Activated CD4-positive, alpha-beta memory T cell treated with anti-CD3 and anti-CD28 coated beads, Interleukin-2, amount 10 ng/mL, durations not matched to agents 7 days and 5 days (primary cell): ENCODE measurements around the gene BCAS3. TPM values are rescaled to one million over a fixed set of nuclear protein-coding genes. Genes with fewer than 3 reads are reported as not detected.
"Not testable (repeated sequence)": the region's sequence is repeated elsewhere in the genome, so short reads cannot be mapped to it uniquely, and the experiment has no call there.

ENCODE experiments used
- CTCF ChIA-PET: fragments of 350-600 bp; sonication (Branson Sonifier 250); formaldehyde crosslinking; loops from one replicate; lab custom pipeline; 2021; ENCODE audit warnings: antibody characterized with exemption, inconsistent platforms; lab: Charles Lee
- POLR2A ChIA-PET: fragments of 350-600 bp; sonication (Branson Sonifier 250); formaldehyde crosslinking; loops from one replicate; lab custom pipeline; 2021; ENCODE audit warnings: antibody characterized with exemption; lab: Charles Lee
- DNase-seq: peaks from one replicate; pipeline ENCODE4 v3.0.0-alpha.2; 2020
- H3K27ac Mint-ChIP-seq: one replicate; pipeline ENCODE4 v1.8.0; 2021; ENCODE audit warnings: mild to moderate bottlenecking, mixed read lengths
- H3K27me3 Mint-ChIP-seq: one replicate; pipeline ENCODE4 v1.8.0; 2021; ENCODE audit warnings: mixed read lengths
- H3K36me3 Mint-ChIP-seq: one replicate; pipeline ENCODE4 v1.8.0; 2021; ENCODE audit warnings: low read depth, mixed read lengths
- H3K4me1 Mint-ChIP-seq: one replicate; pipeline ENCODE4 v1.8.0; 2021; ENCODE audit warnings: mixed read lengths
- H3K4me3 Mint-ChIP-seq: one replicate; pipeline ENCODE4 v1.8.0; 2021; ENCODE audit warnings: mild to moderate bottlenecking, mixed read lengths
- H3K9me3 Mint-ChIP-seq: one replicate; pipeline ENCODE4 v1.8.0; 2021; ENCODE audit warnings: mixed read lengths
- total RNA-seq, 2 experiments: library from RNA; stranded (reverse); gene quantifications; one replicate each; pipeline ENCODE4 v1.2.3, GENCODE V29; 2021

Gene BCAS3
- total RNA-seq, 2 experiments from 2014 or later, result 16.2 to 19.8 TPM

DNA sequence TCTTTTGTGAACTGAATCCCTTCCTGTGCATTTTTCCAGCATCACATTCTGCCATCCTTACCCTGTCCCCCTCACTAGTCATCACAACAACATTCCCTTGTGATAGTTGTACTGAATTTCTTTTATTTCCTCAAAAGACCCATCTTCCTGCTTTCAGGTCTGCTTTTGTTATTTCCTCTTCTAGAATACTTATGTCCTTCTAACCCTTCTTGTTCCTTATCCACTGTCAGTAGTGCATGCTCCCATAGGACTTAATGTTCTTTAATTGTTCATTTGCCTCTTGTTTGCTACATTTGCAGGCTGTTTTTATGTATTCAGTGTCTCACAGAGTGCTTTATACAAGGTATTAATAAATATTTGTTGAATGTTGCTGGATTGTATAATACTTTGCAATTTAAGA is 73.0 kb downstream of the BCAS3 start:
- ChIA-PET POLR2A (no interaction called here), CTCF (no interaction called here)
- Mint-ChIP-seq H3K36me3 (no peaks in the 10 kb centered on the region), H3K9me3 (peaks cover 4% of the 10 kb centered on the region), H3K4me1 (no peaks in the 10 kb centered on the region), H3K4me3 (no peak overlapping the region), H3K27me3 (no peaks in the 10 kb centered on the region), H3K27ac (no peak overlapping the region)
- no peak for DNase-seq

- Mint-ChIP-seq H3K4me3 (no peak overlapping the region), H3K27ac (no peak overlapping the region), H3K4me1 (no peaks in the 10 kb centered on the region), H3K36me3 (no peaks in the 10 kb centered on the region), H3K27me3 (no peaks in the 10 kb centered on the region), H3K9me3 (peaks cover 4% of the 10 kb centered on the region)
- ChIA-PET CTCF (no interaction called here), POLR2A (no interaction called here)
- DNase-seq, result no peak
Measured at GRCh38 chr17:60751884-60752283, 74.2 kb downstream of the BCAS3 start.

DNA sequence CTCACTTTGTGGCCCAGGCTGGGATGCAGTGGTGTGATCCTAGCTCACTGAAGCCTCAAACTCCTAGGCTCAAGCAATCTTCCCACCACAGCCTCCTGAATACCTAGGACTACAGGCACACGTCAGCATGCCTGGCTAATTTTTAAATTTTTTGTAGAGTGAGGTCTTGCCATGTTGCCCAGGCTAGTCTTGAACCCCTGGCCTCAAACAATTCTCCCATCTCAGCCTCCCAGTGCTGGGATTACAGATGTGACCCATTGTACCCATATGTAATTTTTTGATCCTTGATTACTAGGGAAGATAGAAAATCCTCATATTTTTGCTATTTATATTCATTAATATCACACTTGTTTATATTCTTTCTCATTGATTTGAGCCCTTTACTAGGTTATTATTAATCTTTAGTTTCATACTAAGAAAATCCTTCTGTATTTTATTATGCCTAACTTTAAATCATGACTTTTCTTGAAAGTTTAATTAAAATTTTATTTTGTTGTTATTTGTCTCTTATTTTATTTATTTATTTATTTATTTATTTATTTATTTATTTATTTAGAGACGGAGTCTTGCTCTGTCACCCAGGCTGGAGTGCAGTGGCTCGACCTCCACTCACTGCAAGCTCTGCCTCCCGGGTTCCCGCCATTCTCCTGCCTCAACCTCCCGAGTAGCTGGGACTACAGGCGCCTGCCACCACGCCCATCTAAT is 75.4 kb downstream of the BCAS3 start:
- H3K36me3 Mint-ChIP-seq, result no peaks in the 10 kb centered on the region
- H3K27me3 Mint-ChIP-seq, result no peaks in the 10 kb centered on the region
- DNase-seq, result no peak

DNA sequence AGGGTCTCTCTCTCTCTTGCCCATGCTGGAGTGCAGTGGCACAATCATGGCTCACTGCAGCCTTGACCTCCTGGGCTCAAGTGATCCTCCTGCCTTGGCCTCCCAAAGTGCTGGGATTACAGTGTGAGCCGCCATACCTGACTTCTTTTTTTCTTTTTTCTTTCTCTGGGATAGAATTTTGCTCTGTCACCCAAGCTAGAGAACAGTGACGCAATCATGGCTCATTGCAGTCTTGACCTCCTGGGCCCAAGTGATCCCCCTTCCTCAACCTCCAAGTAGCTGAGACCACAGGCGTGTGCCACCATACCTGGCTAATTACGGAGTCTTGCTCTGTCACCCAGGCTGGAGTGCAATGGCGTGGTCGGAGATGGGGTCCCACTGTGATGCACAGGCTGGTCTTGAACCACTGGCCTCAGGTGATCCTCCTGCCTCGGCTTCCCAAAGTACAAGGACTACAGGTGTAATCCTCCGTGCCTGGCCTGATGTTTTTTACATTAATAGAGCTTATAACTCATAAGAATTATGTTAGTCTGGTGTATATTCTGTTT is 76.5 kb downstream of the BCAS3 start:
- POLR2A ChIA-PET, result no interaction called here
- peaks cover 4% of the 10 kb centered on the region for H3K9me3 Mint-ChIP-seq
- no peak overlapping the region for H3K4me3 Mint-ChIP-seq
- no peaks in the 10 kb centered on the region for H3K36me3 Mint-ChIP-seq
- no peak for DNase-seq
- CTCF ChIA-PET, result no interaction called here
- no peaks in the 10 kb centered on the region for H3K4me1 Mint-ChIP-seq
- H3K27ac Mint-ChIP-seq, result no peak overlapping the region
- H3K27me3 Mint-ChIP-seq, result no peaks in the 10 kb centered on the region

More for the DNA sequence above, 75.4 kb downstream of the BCAS3 start:
- CTCF ChIA-PET, result no interaction called here
- POLR2A ChIA-PET, result no interaction called here
- peaks cover 4% of the 10 kb centered on the region for H3K9me3 Mint-ChIP-seq
- no peaks in the 10 kb centered on the region for H3K4me1 Mint-ChIP-seq
- no peak overlapping the region for H3K4me3 Mint-ChIP-seq
- H3K27ac Mint-ChIP-seq, result no peak overlapping the region

DNA sequence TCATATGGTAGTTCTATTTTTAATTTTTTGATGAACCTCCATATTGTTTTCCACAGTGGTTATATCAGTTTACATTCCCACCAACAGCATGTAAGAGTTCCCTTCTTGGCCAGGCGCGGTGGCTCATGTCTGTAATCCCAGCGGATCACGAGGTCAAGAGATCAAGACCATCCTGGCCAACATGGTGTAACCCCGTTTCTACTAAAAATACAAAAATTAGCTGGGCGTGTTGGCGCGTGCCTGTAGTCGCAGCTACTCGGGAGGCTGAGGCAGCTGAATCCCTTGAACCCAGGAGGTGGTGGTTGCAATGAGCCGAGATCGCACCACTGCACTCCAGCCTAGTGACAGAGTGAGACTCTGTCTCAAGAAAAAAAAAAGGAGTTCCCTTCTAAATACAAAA is 79.1 kb downstream of the BCAS3 start:
- CTCF ChIA-PET, POLR2A ChIA-PET, H3K27ac Mint-ChIP-seq, DNase-seq, H3K4me1 Mint-ChIP-seq, H3K9me3 Mint-ChIP-seq, H3K4me3 Mint-ChIP-seq, H3K27me3 Mint-ChIP-seq, H3K36me3 Mint-ChIP-seq: not testable (repeated sequence)

DNA sequence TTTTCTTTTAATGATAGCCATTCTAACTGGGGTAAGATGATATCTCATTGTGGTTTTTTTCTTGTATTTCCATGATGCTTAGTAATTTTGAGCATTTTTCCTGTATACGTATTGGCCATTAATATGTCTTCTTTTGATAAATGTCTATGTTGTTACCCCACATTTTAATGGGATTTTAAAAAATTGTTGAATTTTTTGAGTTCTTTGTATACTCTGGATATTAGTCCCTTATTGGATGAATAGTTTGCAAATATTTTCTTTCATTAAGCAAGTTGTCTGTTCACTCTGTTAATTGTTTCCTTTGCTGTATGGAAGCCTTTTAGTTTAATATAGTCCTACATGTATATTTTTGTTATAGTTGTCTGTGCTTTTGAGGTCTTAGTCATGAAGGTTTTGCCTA is 79.8 kb downstream of the BCAS3 start:
- DNase-seq, result no peak
- Mint-ChIP-seq H3K9me3 (peaks cover 5% of the 10 kb centered on the region), H3K4me3 (no peak overlapping the region), H3K27ac (no peak overlapping the region), H3K4me1 (no peaks in the 10 kb centered on the region), H3K27me3 (no peaks in the 10 kb centered on the region), H3K36me3 (peaks cover 12% of the 10 kb centered on the region)
- POLR2A ChIA-PET, result no interaction called here
- CTCF ChIA-PET, result no interaction called here

DNA sequence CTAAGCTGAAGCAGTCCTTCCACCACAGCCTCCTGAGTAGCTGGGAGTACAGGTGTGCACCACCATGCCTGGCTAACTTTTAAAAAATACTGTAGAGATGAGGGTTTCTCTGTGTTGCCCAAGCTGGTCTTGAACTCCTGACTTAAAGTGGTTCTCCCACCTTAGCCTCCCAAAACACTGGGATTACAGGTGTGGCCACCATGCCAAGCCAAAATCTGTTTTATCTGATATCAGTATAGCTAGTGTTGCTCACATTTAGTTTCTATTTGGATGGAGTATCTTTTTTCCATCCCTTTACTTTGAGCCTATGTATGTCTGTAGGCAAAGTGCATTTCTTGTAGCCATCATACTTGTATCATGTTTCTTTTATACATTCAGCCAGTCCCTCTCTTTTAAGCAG is 82.1 kb downstream of the BCAS3 start:
- DNase-seq, result no peak
- ChIA-PET CTCF (interaction anchor here (1.0 kb wide), 1 partner anchor 39 kb away, joined by 4 read pairs; no protein-coding TSS in a partner anchor), POLR2A (no interaction called here)
- Mint-ChIP-seq H3K4me3 (no peak overlapping the region), H3K36me3 (peaks cover 24% of the 10 kb centered on the region), H3K27ac (no peak overlapping the region), H3K9me3 (peaks cover 12% of the 10 kb centered on the region), H3K4me1 (no peaks in the 10 kb centered on the region), H3K27me3 (peaks cover 6% of the 10 kb centered on the region)

- H3K27me3 Mint-ChIP-seq, H3K27ac Mint-ChIP-seq, DNase-seq, H3K4me3 Mint-ChIP-seq, H3K4me1 Mint-ChIP-seq, POLR2A ChIA-PET, CTCF ChIA-PET: not testable (repeated sequence)
- peaks cover 19% of the 10 kb centered on the region for H3K9me3 Mint-ChIP-seq
- H3K36me3 Mint-ChIP-seq, result peaks cover 37% of the 10 kb centered on the region
Measured at GRCh38 chr17:60761301-60761700, 83.7 kb downstream of the BCAS3 start.

DNA sequence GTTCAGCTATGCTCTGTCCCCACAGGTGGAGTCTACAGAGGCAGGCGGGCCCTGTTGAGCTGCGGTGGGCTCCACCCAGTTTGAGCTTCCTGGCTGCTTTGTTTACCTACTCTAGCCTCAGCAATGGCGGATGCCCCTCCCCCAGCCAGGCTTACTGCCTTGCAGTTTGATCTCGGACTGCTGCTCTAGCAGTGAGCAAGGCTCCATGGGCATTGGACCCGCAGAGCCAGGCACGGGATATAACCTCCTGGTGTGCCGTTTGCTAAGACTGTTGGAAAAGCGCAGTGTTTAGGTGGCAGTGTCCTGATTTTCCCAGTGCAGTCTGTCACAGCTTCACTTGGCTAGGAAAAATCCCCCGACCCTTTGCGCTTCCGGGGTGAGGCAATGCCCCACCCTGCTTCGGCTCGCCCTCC is 89.1 kb downstream of the BCAS3 start:
- POLR2A ChIA-PET, result interaction anchor here (1.4 kb wide), 1 partner anchor 90 kb away, joined by 3 read pairs; the partner anchor contains the start of gene BCAS3
- peak; percentile 60 for DNase-seq
- H3K27me3 Mint-ChIP-seq, result peaks cover 6% of the 10 kb centered on the region
- H3K4me3 Mint-ChIP-seq, result no peak overlapping the region
- H3K36me3 Mint-ChIP-seq, result peaks cover 37% of the 10 kb centered on the region
- peaks cover 17% of the 10 kb centered on the region for H3K9me3 Mint-ChIP-seq
- CTCF ChIA-PET, result no interaction called here
- peaks cover 17% of the 10 kb centered on the region for H3K4me1 Mint-ChIP-seq
- peak overlapping the region; percentile 59 for H3K27ac Mint-ChIP-seq

DNA sequence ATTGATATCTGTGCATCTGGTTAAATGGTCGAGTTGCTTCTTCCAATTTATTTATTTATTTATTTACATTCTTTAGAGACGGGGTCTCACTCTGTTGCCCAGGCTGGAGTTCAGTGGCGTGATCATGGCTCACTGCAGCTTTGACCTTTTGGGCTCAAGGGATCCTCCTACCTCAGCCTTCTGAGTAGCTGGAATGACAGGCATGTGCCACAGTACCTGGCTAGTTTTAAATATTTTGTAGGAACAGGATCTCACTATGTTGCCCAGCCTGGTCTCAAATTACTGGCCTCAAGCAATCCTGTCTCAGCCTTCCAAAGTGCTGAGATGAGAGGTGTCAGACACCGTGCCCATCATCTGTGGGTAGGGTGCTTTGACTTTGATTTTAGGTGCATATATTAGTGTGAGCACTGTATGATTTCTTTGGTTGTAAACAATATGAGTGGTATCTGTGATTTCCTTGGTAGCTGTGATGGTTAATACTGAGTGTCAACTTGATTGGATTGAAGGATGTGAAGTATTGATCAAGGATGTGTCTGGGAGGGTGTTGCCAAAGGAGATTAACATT is 90.2 kb downstream of the BCAS3 start:
- ChIA-PET POLR2A (interaction anchor here (0.7 kb wide), 1 partner anchor 1164 kb away, joined by 3 read pairs; no protein-coding TSS in a partner anchor), CTCF (interaction anchor here (0.7 kb wide), 1 partner anchor 915 kb away, joined by 4 read pairs; no protein-coding TSS in a partner anchor)
- Mint-ChIP-seq H3K9me3 (peaks cover 17% of the 10 kb centered on the region), H3K27me3 (peaks cover 6% of the 10 kb centered on the region), H3K4me1 (peaks cover 17% of the 10 kb centered on the region), H3K27ac (no peak overlapping the region), H3K36me3 (peaks cover 28% of the 10 kb centered on the region), H3K4me3 (no peak overlapping the region)
- DNase-seq, result no peak

DNA sequence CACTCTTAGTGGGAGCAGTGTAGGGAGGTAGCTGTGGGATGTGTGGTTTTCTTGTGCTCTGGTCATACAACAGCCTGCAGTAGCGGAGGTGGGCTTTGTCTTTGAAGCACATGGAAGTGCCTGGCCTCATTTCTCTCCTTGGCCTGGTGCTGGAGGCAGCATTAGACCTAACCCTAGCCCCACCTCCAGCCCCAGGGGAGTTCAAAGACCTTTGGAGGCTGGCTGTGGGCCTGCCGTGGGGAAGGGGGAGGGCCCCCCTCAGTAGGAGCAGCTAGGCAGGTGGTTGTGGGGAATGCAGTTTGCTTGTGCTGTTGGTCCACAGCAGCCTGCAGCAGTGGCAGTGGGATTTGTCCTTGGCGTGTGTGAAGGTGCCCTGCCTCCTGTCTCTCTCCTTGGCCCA is 91.7 kb downstream of the BCAS3 start:
- H3K4me3 Mint-ChIP-seq, result no peak overlapping the region
- no peak for DNase-seq
- H3K4me1 Mint-ChIP-seq, result peaks cover 17% of the 10 kb centered on the region
- CTCF ChIA-PET, result no interaction called here
- no peak overlapping the region for H3K27ac Mint-ChIP-seq
- H3K9me3 Mint-ChIP-seq, result peaks cover 12% of the 10 kb centered on the region
- peaks cover 22% of the 10 kb centered on the region for H3K36me3 Mint-ChIP-seq
- H3K27me3 Mint-ChIP-seq, result peaks cover 2% of the 10 kb centered on the region
- POLR2A ChIA-PET, result no interaction called here

GRCh38 chr17:60770946-60771422 is 93.3 kb downstream of the BCAS3 start:
- Mint-ChIP-seq H3K4me1 (peaks cover 11% of the 10 kb centered on the region), H3K4me3 (no peak overlapping the region), H3K27me3 (no peaks in the 10 kb centered on the region), H3K27ac (no peak overlapping the region), H3K9me3 (peaks cover 3% of the 10 kb centered on the region), H3K36me3 (peaks cover 10% of the 10 kb centered on the region)
- ChIA-PET POLR2A (no interaction called here), CTCF (interaction anchor here (0.6 to 0.7 kb wide), 2 partner anchors 16 to 584 kb away, joined by 3 read pairs; no protein-coding TSS in a partner anchor)
- DNase-seq, result no peak

GRCh38 chr17:60771621-60772020 is 94.0 kb downstream of the BCAS3 start:
- H3K27ac Mint-ChIP-seq, DNase-seq, CTCF ChIA-PET, H3K4me3 Mint-ChIP-seq, POLR2A ChIA-PET, H3K4me1 Mint-ChIP-seq, H3K27me3 Mint-ChIP-seq, H3K36me3 Mint-ChIP-seq, H3K9me3 Mint-ChIP-seq: not testable (repeated sequence)
